Measurements from ENCODE around the gene ZDHHC24.
"Not testable (repeated sequence)": the region's sequence is repeated elsewhere in the genome, so short reads cannot be mapped to it uniquely, and the experiment has no call there.

ZDHHC24 gene

DNA sequence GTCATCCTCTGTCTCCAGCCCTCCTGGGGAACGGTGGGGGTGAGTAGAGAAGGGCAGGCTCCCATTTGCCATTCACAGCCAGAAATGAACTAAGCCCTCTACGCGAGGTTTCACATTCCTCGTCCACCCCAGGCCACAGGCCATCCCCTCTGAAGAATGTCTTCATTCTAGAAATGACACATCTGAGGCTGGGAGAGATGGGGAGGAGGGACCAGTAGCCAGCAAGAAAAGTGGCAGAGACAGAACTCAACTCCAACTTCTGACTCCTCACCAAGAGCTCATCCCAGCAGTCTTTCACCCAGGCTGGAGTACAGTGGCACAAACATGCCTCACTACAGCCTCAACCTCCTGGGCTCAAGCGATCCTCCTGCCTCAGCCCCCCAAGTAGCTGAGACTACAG lies 19.1 kb upstream of the ZDHHC24 start:
- no peak for DNase-seq

DNA sequence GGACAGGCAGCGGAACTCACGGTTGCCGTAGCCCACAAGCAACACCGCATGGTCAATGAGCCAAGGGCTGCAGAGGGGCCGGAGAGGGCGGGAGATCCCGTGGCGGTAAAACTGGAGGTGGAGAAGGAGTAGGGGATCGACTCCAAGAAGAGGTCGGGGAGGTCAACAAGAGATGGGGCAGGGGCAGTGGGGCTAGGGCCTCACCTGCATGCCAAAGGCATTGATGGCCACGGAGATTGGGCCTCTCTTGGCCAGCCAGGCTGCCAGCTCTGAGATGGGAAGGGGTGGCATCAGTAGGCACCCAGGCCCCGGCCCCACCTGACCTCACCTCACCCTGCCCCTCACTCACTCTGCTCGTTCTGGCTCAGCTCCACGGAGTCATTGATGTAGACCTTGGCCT lies 18.7 kb upstream of the ZDHHC24 start:
- DNase-seq = no peak

GRCh38 chr11:66563832-66564231 lies 18.0 kb upstream of the ZDHHC24 start:
- DNase-seq = no peak

- DNase-seq = no peak
These were observed 17.2 kb upstream of the ZDHHC24 start for GRCh38 chr11:66562907-66563583.

DNA sequence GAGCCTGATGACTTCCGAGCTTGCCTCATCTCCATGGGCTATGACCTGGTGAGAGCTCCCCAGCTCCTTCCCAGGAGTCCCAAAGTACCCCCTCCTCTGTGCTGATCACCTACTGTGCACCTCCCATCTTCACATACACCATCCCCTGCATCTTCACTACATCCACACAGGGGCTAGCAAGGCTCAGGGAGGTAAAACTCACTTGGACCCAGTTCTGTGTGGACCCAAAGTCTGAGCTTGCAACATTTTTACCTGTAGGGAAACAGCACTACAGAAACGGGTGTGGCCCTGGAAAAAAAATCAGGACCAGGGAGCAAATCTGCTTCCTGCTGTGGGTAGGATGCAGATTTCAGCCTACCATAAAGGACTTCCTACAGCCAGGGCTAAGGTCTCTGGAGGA lies 16.4 kb upstream of the ZDHHC24 start:
- DNase-seq = no peak

DNA sequence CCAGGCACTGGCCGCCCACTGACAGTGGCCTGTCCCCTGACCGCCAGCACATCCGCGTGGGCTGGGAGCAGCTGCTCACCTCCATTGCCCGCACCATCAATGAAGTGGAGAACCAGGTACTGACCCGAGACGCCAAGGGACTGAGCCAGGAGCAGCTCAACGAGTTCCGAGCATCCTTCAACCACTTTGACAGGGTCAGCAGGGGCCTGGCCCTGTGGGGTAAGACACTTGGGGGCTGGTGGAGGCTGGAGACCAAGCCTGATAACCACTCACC lies 16.1 kb upstream of the ZDHHC24 start:
- DNase-seq = no peak

GRCh38 chr11:66561178-66561974 lies 15.5 kb upstream of the ZDHHC24 start:
- DNase-seq = no peak

- no peak for DNase-seq
These were observed 14.2 kb upstream of the ZDHHC24 start for GRCh38 chr11:66559866-66560676.

- DNase-seq = peak; percentile 45
These were observed 13.5 kb upstream of the ZDHHC24 start for GRCh38 chr11:66559142-66559865.

- DNase-seq = no peak
These were observed 12.0 kb upstream of the ZDHHC24 start for GRCh38 chr11:66557733-66558326.

- DNase-seq = no peak
These were observed 10.2 kb upstream of the ZDHHC24 start for GRCh38 chr11:66556086-66556485.

GRCh38 chr11:66555416-66555815 lies 9.6 kb upstream of the ZDHHC24 start:
- no peak for DNase-seq

DNA sequence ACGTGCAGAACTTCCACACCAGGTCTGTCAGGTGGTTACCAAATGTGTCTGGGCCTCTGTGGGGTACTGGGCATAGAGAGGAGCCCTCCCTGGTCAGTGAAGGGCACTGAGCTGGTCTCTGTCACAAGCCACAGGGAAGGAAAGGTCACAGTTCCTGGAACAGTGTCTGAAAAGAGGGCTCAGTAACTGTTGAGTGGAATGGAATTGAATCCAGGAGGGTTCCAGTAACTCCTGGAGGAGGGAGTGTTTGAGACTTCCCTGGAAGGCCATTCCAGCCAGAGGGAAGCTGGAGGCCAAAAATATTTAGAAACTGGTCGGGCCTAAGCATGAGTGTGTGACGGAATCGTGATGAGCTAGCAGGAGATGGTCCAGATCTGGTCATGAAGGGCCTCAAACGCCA lies 8.8 kb upstream of the ZDHHC24 start:
- no peak for DNase-seq

GRCh38 chr11:66550887-66551286 lies 5.0 kb upstream of the ZDHHC24 start:
- no peak for DNase-seq

DNA sequence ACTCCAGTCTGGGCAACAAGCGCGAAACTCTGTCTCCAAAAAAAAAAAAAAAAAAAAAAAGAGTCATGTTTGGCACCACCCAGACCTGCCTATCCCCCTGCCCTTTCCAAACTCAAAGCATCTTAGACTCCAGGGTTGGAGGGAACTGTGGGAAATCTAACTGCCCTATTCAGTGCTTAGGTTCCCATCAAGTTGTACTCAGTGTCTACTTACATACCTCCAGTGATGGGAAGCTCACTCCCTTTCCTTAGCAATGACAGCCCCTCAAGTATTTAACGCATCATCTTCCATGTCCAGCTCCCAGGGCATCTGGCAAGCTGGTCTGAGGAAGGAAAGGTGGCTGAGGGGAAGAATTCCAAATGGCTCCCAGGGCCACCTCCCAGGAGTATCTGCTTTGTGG lies 3.8 kb upstream of the ZDHHC24 start:
- no peak for DNase-seq

DNA sequence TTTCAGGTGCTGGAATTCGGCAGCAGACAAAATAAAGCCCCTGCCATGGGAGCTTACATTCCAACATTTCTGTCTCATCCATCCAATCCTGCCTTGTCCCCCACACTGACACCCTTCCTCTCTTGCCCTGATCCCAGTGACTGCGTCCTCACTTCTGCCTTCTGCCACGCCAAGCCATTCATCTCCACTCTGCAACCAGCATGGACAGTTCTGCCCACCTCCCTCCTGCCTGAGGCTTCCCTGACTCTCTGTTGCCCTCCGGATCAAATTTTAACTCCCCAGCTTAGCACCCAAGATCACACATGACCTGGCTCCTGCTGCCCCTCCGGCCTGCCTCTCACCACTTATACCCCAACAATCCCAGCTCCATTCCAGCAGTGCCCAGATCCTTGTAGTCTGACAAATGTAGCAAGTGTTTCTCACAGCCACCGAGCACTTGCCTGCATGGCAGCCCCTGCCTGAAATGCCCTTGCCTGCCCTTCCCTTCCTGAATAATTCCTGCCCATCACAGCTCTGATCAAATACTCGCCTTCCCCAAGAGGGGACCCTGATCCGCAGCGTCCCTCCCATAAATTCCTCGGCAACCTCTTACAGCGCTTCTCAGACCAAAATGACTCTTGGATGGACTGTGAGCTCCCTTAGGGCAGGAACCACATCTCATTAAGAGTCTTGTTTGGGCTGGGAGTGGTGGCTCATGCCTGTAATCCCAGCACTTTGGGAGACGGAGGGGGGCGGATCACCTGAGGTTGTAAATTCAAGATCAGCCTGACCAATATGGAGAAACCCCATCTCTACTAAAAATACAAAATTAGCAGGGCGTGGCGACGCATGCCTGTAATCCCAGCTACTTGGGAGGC lies 3.2 kb upstream of the ZDHHC24 start:
- no peak for DNase-seq

DNA sequence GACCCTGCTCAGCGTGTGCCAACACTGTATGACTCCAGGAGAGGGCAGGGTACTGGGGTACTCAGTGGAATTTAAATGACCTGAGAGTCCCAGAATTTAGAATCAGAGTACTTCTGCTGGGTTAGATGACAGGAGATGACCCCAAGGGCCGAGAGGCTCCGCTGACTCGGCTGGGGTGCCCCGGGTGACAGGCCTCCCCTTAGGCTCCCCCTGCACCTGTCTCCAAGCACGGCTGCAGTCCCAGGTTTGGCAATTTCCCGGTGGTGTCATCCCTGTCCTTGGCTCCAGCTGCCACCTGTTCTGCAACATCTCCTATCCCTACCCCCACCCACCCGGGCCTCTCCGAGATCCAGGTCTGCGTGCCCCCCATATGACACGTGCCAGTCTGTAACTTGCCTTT lies 2.2 kb upstream of the ZDHHC24 start:
- no peak for DNase-seq

DNA sequence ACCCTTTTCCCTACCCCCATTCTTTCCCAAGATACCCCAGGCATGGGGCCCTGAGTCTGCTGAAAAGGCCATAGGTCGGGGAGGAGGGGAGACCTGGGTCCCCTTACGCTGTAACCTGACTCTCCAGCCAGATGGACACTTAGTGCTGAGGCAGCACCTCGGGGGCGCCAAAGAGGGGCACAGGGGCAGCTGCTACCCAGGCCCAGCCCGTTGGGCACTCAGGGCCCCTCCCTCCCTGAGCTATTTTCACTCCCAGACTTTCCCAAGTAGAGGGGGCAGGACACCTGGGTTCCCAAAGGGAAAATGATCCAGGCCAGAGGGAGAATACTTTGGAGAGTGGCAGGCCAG lies 1.8 kb upstream of the ZDHHC24 start:
- DNase-seq = no peak

DNA sequence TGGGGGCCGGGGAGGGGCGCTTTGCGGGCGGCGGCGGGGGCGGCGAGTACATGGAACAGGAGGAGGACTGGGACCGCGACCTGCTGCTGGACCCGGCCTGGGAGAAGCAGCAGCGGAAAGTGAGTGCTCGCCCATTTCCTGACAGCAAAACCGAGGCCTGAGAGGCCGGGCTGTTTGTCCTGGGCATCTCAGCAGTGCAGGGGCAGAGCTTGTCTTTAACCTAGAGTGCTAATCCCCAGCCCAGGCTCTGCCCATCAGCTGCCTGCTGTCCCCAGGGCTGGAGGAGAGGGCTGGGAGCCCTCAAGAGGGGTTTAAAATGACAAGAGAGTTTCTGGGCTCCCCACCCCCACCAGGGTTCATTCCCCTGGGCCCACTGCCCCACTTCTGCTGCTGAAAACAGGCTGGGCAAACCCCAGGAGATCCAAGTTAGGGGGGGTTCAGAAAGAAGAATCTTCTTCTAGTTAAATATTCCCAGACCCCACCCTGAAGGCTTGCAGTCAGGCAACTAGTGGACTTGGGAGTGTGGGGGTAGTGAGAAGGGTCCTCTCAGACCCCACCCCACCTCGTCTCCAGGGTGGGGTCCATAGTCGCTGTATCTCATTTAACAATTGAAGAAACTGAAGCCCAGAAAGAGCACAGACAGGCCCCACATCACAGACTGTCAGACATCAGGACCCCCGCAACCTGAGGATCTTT lies 1.3 kb upstream of the ZDHHC24 start:
- DNase-seq = no peak

GRCh38 chr11:66546368-66546965 lies 619 bp upstream of the ZDHHC24 start, which contains the start of gene ACTN3:
TSS of gene ACTN3 (plus strand) at chr11:66546903. CDS start at chr11:66546938, 35 bp downstream.
- DNase-seq = peak; percentile 41

- DNase-seq = not testable (repeated sequence)
These were observed 896 bp downstream of the ZDHHC24 start for GRCh38 chr11:66544952-66545351.
